ENCODE data around the gene SPINK2.

- TF ChIP-seq CTCF (IDR thresholded peaks at IDR 0.05; ENCODE audit: low read depth, low read length, poor library complexity, severe bottlenecking), result no peak
- no peak for TF ChIP-seq EZH2phosphoT487 (IDR thresholded peaks at IDR 0.05; ENCODE audit: borderline replicate concordance, low read length)
These were observed 38.3 kb upstream of the SPINK2 start for GRCh38 chr4:56859841-56860240.
